Upper lobe of right lung (tissue), 1 donor: ENCODE data around the gene PLEKHM3. TPM values are rescaled to one million over a fixed set of nuclear protein-coding genes. Genes with fewer than 3 reads are reported as not detected.

ENCODE experiments used
- ATAC-seq: fragments of 200-7000 bp; cut with Tn5 transposase; one replicate; pipeline ENCODE4 v1.9.1; 2020; ENCODE audit warnings: mild to moderate bottlenecking, moderate library complexity
- DNase-seq: peaks from one replicate; pipeline ENCODE4 v3.0.0-alpha.2; 2020
- H3K27ac ChIP-seq: fragments of 200-600 bp; one replicate; pipeline ENCODE4 v1.8.0; 2022
- H3K27me3 ChIP-seq: fragments of 200-600 bp; one replicate; pipeline ENCODE4 v1.8.0; 2022; ENCODE audit warnings: mild to moderate bottlenecking
- H3K36me3 ChIP-seq: fragments of 200-600 bp; one replicate; pipeline ENCODE4 v1.8.0; 2022
- H3K4me1 ChIP-seq: fragments of 200-600 bp; one replicate; pipeline ENCODE4 v1.8.0; 2022
- H3K4me3 ChIP-seq: fragments of 200-600 bp; one replicate; pipeline ENCODE4 v1.8.0; 2022; ENCODE audit warnings: mild to moderate bottlenecking
- H3K9me3 ChIP-seq: fragments of 200-600 bp; one replicate; pipeline ENCODE4 v1.8.0; 2022
- CTCF ChIP-seq: fragments of 200-600 bp; IDR thresholded peaks from one replicate; pipeline ENCODE4 v1.8.0; 2022; ENCODE audit warnings: antibody characterized with exemption
- intact Hi-C: fragments of 100-400 bp; cut with DNase I; formaldehyde crosslinking; loops from one replicate; pipeline ENCODE4 v1.11.0; 2022
- total RNA-seq: library from RNA; stranded (reverse); fragmentation: NEBNext Ultra II Directional; extraction: Animal tissue kit (Norgen Biotek cat#: 25700); gene quantifications from one replicate; pipeline ENCODE4 v1.2.1, GENCODE V29; 2021
- donor health status: DM: no; HTN: yes; CAD: no; lungs with severe emphysema.

Gene PLEKHM3
- total RNA-seq, 1 donor from 2014 or later = 24.5 TPM

- intact Hi-C loops = no loop called here
- DNase-seq (no peak), ATAC-seq (no peak)
- peak overlapping the region; percentile 21 for H3K27ac ChIP-seq
- H3K36me3 ChIP-seq = no peaks in the 10 kb centered on the region
- no peaks in the 10 kb centered on the region for H3K9me3 ChIP-seq
- no peak overlapping the region for H3K4me3 ChIP-seq
- H3K27me3 ChIP-seq = no peaks in the 10 kb centered on the region
- no peaks in the 10 kb centered on the region for H3K4me1 ChIP-seq
- TF ChIP-seq CTCF = no peak
These were observed 178.1 kb downstream of the PLEKHM3 start for GRCh38 chr2:207847098-207847806.

GRCh38 chr2:207845202-207845864, 180.0 kb downstream of the PLEKHM3 start:
- H3K36me3 ChIP-seq = no peaks in the 10 kb centered on the region
- no peak overlapping the region for H3K27ac ChIP-seq
- ATAC-seq (no peak), DNase-seq (no peak)
- no peaks in the 10 kb centered on the region for H3K9me3 ChIP-seq
- no peak overlapping the region for H3K4me3 ChIP-seq
- no peaks in the 10 kb centered on the region for H3K27me3 ChIP-seq
- TF ChIP-seq CTCF = no peak
- H3K4me1 ChIP-seq = no peaks in the 10 kb centered on the region
- intact Hi-C loops = no loop called here

GRCh38 chr2:207844648-207845047, 180.7 kb downstream of the PLEKHM3 start:
- H3K27ac ChIP-seq = no peak overlapping the region
- no peak overlapping the region for H3K4me3 ChIP-seq
- TF ChIP-seq CTCF = no peak
- DNase-seq = no peak
- H3K4me1 ChIP-seq = no peaks in the 10 kb centered on the region
- no peak for ATAC-seq
- H3K9me3 ChIP-seq = no peaks in the 10 kb centered on the region
- no peaks in the 10 kb centered on the region for H3K27me3 ChIP-seq
- intact Hi-C loops = no loop called here
- no peaks in the 10 kb centered on the region for H3K36me3 ChIP-seq

- Histone ChIP-seq H3K9me3 (no peaks in the 10 kb centered on the region), H3K27ac (no peak overlapping the region), H3K36me3 (no peaks in the 10 kb centered on the region), H3K4me3 (no peak overlapping the region), H3K27me3 (no peaks in the 10 kb centered on the region), H3K4me1 (peaks cover 7% of the 10 kb centered on the region)
- no peak for TF ChIP-seq CTCF
- ATAC-seq (no peak), DNase-seq (no peak)
- intact Hi-C loops = no loop called here
These were observed 185.2 kb downstream of the PLEKHM3 start for GRCh38 chr2:207840101-207840500.

- ATAC-seq = no peak
- Histone ChIP-seq H3K27me3 (no peaks in the 10 kb centered on the region), H3K27ac (no peak overlapping the region), H3K4me3 (no peak overlapping the region), H3K36me3 (no peaks in the 10 kb centered on the region), H3K4me1 (peaks cover 7% of the 10 kb centered on the region), H3K9me3 (no peaks in the 10 kb centered on the region)
- no peak for TF ChIP-seq CTCF
- intact Hi-C loops = no loop called here
- DNase-seq = no peak
These were observed 185.8 kb downstream of the PLEKHM3 start for GRCh38 chr2:207839575-207839974.
